ENCODE measurements around the gene SDC3.

SDC3 gene

GRCh38 chr1:30890502-30891226, 17.9 kb downstream of the SDC3 start:
- TF ChIP-seq EZH2phosphoT487 (IDR thresholded peaks at IDR 0.05; ENCODE audit: low read depth) (no peak), CTCF (IDR thresholded peaks at IDR 0.05; ENCODE audit: low read depth, low read length) (no peak)
- no peaks in the 10 kb centered on the region for H3K27me3 ChIP-seq (ENCODE audit: low read depth, low read length)
- H3K4me1 ChIP-seq (ENCODE audit: low read length): peaks cover 9% of the 10 kb centered on the region
- no peak overlapping the region for H2AFZ ChIP-seq (ENCODE audit: low read depth, low read length)
- H3K9me3 ChIP-seq (ENCODE audit: insufficient read depth, low read length): no peaks in the 10 kb centered on the region
- no peaks in the 10 kb centered on the region for H4K20me1 ChIP-seq (ENCODE audit: insufficient read depth, low read length)
- no peak overlapping the region for H3K27ac ChIP-seq (ENCODE audit: low read length)
- H3K4me3 ChIP-seq (ENCODE audit: low read length): no peak overlapping the region
- H3K36me3 ChIP-seq (replicated peaks; ENCODE audit: low read depth, low read length): no peaks in the 10 kb centered on the region
- no peak overlapping the region for H3K9ac ChIP-seq (ENCODE audit: low read length)
- H3K79me2 ChIP-seq (ENCODE audit: low read length): no peaks in the 10 kb centered on the region
- H3K4me2 ChIP-seq (ENCODE audit: low read length): no peak overlapping the region

DNA sequence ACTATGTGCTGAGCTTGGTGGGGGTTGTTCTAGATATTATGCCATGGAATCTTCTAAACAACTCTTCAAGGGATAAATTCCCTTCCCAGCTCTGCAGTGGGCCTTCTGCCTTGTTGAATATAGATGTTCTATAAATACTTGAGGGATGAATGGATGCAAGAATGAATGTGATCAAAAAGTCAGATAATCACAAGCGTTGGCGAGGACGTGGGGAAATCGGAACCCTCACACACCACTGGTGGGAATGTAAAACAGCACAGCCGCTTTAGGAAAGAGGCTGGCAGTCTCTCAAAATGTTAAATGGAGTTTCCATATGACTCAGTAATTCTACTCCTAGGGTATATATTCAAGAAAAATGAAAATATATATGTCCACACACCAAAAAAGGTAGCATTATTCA, 19.0 kb downstream of the SDC3 start:
- Histone ChIP-seq H2AFZ (ENCODE audit: low read depth, low read length) (no peak overlapping the region), H4K20me1 (ENCODE audit: insufficient read depth, low read length) (no peaks in the 10 kb centered on the region), H3K4me2 (ENCODE audit: low read length) (no peak overlapping the region), H3K4me1 (ENCODE audit: low read length) (peaks cover 9% of the 10 kb centered on the region), H3K4me3 (ENCODE audit: low read length) (no peak overlapping the region), H3K36me3 (replicated peaks; ENCODE audit: low read depth, low read length) (no peaks in the 10 kb centered on the region), H3K9ac (ENCODE audit: low read length) (no peak overlapping the region), H3K9me3 (ENCODE audit: insufficient read depth, low read length) (no peaks in the 10 kb centered on the region), H3K27me3 (ENCODE audit: low read depth, low read length) (peaks cover 5% of the 10 kb centered on the region; the same call in 1 of the 2 replicates), H3K79me2 (ENCODE audit: low read length) (no peaks in the 10 kb centered on the region), H3K27ac (ENCODE audit: low read length) (no peak overlapping the region)
- TF ChIP-seq EZH2phosphoT487 (IDR thresholded peaks at IDR 0.05; ENCODE audit: low read depth): no peak
- TF ChIP-seq CTCF (IDR thresholded peaks at IDR 0.05; ENCODE audit: low read depth, low read length): no peak

GRCh38 chr1:30888975-30889374, 19.6 kb downstream of the SDC3 start:
- Histone ChIP-seq H3K9ac (ENCODE audit: low read length) (no peak overlapping the region), H3K4me1 (ENCODE audit: low read length) (peaks cover 9% of the 10 kb centered on the region), H2AFZ (ENCODE audit: low read depth, low read length) (no peak overlapping the region), H3K27ac (ENCODE audit: low read length) (no peak overlapping the region), H3K27me3 (ENCODE audit: low read depth, low read length) (peaks cover 6% of the 10 kb centered on the region; the same call in 1 of the 2 replicates), H3K4me3 (ENCODE audit: low read length) (no peak overlapping the region), H3K79me2 (ENCODE audit: low read length) (no peaks in the 10 kb centered on the region), H3K36me3 (replicated peaks; ENCODE audit: low read depth, low read length) (no peaks in the 10 kb centered on the region), H3K4me2 (ENCODE audit: low read length) (no peak overlapping the region), H4K20me1 (ENCODE audit: insufficient read depth, low read length) (no peaks in the 10 kb centered on the region), H3K9me3 (ENCODE audit: insufficient read depth, low read length) (no peaks in the 10 kb centered on the region)
- TF ChIP-seq CTCF (IDR thresholded peaks at IDR 0.05; ENCODE audit: low read depth, low read length) (no peak), EZH2phosphoT487 (IDR thresholded peaks at IDR 0.05; ENCODE audit: low read depth) (no peak)

GRCh38 chr1:30888391-30888790, 20.2 kb downstream of the SDC3 start:
- Histone ChIP-seq H3K4me1 (ENCODE audit: low read length) (peaks cover 9% of the 10 kb centered on the region), H3K9me3 (ENCODE audit: insufficient read depth, low read length) (no peaks in the 10 kb centered on the region), H3K4me3 (ENCODE audit: low read length) (no peak overlapping the region), H4K20me1 (ENCODE audit: insufficient read depth, low read length) (no peaks in the 10 kb centered on the region), H2AFZ (ENCODE audit: low read depth, low read length) (no peak overlapping the region), H3K36me3 (replicated peaks; ENCODE audit: low read depth, low read length) (no peaks in the 10 kb centered on the region), H3K27me3 (ENCODE audit: low read depth, low read length) (peaks cover 6% of the 10 kb centered on the region; the same call in 1 of the 2 replicates), H3K4me2 (ENCODE audit: low read length) (no peak overlapping the region), H3K27ac (ENCODE audit: low read length) (no peak overlapping the region), H3K9ac (ENCODE audit: low read length) (no peak overlapping the region), H3K79me2 (ENCODE audit: low read length) (no peaks in the 10 kb centered on the region)
- TF ChIP-seq EZH2phosphoT487 (IDR thresholded peaks at IDR 0.05; ENCODE audit: low read depth): no peak
- TF ChIP-seq CTCF (IDR thresholded peaks at IDR 0.05; ENCODE audit: low read depth, low read length): no peak

Data from OCI-LY3 (cell line).